DND-41 (cell line): Measurements from ENCODE around the gene STK32C.

Experiments used
- CTCF ChIP-seq: IDR thresholded peaks from 2 replicates; pipeline ENCODE4 v1.5.1; 2012; ENCODE audit warnings: borderline replicate concordance, low read length, moderate library complexity, mild to moderate bottlenecking; ENCODE audit not compliant: poor library complexity, severe bottlenecking; ENCODE audit errors: extremely low read depth
- EZH2 ChIP-seq: IDR thresholded peaks from 3 replicates; pipeline ENCODE4 v1.6.1; 2012; ENCODE audit warnings: borderline replicate concordance, low read depth, mild to moderate bottlenecking, moderate library complexity, low read length, inconsistent platforms; ENCODE audit not compliant: severe bottlenecking

DNA sequence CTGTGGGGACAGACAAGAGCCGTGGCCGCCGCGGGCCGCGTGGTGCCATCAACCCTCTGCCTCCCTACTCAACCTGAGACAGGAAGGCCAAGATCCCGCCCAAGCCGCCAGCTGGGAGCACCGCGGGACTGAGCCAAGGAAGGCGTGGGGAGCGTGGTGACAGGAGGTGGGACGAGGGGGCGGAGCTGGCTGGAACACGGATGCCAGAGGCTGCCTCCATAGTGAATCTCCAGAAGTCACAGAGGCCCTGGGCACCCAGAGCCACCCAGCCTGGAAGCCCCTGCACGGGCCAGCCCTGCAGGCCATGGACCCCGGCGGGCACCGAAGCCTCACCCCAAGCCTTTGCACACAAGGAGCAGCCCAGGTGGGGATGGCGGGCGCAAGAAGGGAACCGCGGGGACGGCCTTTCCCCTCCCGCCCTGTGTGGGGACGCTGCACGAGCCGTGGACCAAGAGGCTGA, 139.1 kb downstream of the STK32C start:
- TF ChIP-seq CTCF: no peak
- no peak for TF ChIP-seq EZH2
